NCI-H187 (cell line): ENCODE data around the gene ABI3BP.
A peak's percentile ranks its signal among the peaks of the same experiment; 100 is the strongest.

ENCODE experiments used
- DNase-seq, 2 experiments: peaks; one replicate each; lab custom pipeline; 2025; lab: John Stamatoyannopoulos, UW

The ABI3BP gene

GRCh38 chr3:100726706-100727105 is 266.5 kb downstream of the ABI3BP start:
- DNase-seq, result no peak

GRCh38 chr3:100725935-100726513 is 267.2 kb downstream of the ABI3BP start:
- DNase-seq, result no peak

- DNase-seq, result no peak
Observed at GRCh38 chr3:100720426-100720825, 272.8 kb downstream of the ABI3BP start.

GRCh38 chr3:100719136-100719535 is 274.1 kb downstream of the ABI3BP start:
- DNase-seq, result no peak

GRCh38 chr3:100717637-100718487 is 275.4 kb downstream of the ABI3BP start:
- DNase-seq, result no peak

- no peak for DNase-seq
Observed at GRCh38 chr3:100717063-100717462, 276.2 kb downstream of the ABI3BP start.

- DNase-seq, result no peak
Observed at GRCh38 chr3:100715176-100715575, 278.0 kb downstream of the ABI3BP start.

GRCh38 chr3:100710261-100710968 is 282.8 kb downstream of the ABI3BP start:
- DNase-seq, result no peak

GRCh38 chr3:100709842-100710260 is 283.4 kb downstream of the ABI3BP start:
- DNase-seq, result no peak

- DNase-seq, result peak; percentile 91 to 94
Observed at GRCh38 chr3:100708989-100709841, 284.0 kb downstream of the ABI3BP start, which contains the start of gene TFG. TFG (plus strand) TSS chr3:100709494; CDS start chr3:100713686, 4,192 bp downstream.

GRCh38 chr3:100708644-100708988 is 284.6 kb downstream of the ABI3BP start:
- DNase-seq, result no peak

GRCh38 chr3:100706365-100706764 is 286.9 kb downstream of the ABI3BP start:
- no peak for DNase-seq

- DNase-seq, result no peak
Observed at GRCh38 chr3:100703865-100704264, 289.4 kb downstream of the ABI3BP start.

- no peak for DNase-seq
Observed at GRCh38 chr3:100702980-100703345, 290.3 kb downstream of the ABI3BP start.

GRCh38 chr3:100702082-100702979 is 290.9 kb downstream of the ABI3BP start:
- DNase-seq, result no peak

- DNase-seq, result no peak
Observed at GRCh38 chr3:100700708-100701107, 292.5 kb downstream of the ABI3BP start.
